ENCODE data around the gene KRTAP9-3.
"Not testable (repeated sequence)": the region's sequence is repeated elsewhere in the genome, so short reads cannot be mapped to it uniquely, and the experiment has no call there.

KRTAP9-3 gene

DNA sequence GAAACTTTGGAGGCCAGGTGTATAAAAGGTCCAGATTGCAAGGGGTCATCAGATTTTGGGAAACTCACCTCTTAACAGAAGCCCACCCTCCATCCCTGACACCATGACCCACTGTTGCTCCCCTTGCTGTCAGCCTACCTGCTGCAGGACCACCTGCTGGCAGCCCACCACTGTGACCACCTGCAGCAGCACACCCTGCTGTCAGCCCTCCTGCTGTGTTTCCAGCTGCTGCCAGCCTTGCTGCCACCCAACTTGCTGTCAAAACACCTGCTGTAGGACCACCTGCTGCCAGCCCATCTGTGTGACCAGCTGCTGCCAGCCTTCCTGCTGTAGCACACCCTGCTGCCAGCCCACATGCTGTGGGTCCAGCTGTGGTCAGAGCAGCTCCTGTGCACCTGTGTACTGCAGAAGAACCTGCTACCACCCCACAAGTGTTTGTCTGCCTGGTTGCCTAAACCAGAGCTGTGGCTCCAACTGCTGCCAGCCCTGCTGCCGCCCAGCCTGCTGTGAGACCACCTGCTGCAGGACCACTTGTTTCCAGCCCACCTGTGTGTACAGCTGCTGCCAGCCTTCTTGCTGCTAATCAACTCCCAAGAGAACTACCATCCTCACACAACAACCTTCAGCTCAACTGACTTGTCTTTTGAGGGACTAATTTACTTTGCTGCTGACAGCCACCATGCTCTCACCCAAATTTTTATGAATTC, at the start of gene KRTAP9-3:
Gene KRTAP9-3, plus strand, starts transcription at position 51 of the 707 bp plus-strand sequence. Its CDS starts 53 bp downstream, at position 104.
- DNase-seq (ENCODE audit: low spot score) = not testable (repeated sequence)

GRCh38 chr17:41184480-41184961, 47.7 kb upstream of the KRTAP9-3 start, which contains the start of gene KRTAP4-1:
Gene KRTAP4-1 (minus strand): TSS chr17:41184911. CDS start chr17:41184854, 57 bp downstream.
- no peak for DNase-seq (ENCODE audit: low spot score)

DNA sequence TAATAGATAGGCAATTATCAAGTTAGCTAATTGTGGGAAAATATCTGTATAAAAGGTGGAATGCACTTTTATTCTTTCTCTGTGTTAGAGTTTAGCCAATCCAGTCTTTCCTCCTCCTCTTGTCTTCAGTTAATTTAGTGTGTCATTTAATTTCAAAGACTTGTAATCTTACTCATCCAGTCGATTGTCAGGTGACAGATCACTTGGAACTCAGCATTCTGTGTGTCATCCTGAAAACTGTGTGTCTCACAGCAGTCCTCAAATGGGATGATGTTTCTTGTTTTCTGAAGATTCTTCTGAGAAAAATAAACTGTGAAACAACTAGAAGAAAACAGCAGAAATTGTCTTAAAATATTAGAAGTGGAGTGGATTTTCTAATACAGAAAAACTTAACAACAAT, 47.2 kb upstream of the KRTAP9-3 start:
- DNase-seq (ENCODE audit: low spot score) = no peak

- DNase-seq (ENCODE audit: low spot score) = no peak
These were observed 45.4 kb upstream of the KRTAP9-3 start for GRCh38 chr17:41186872-41187271.

DNA sequence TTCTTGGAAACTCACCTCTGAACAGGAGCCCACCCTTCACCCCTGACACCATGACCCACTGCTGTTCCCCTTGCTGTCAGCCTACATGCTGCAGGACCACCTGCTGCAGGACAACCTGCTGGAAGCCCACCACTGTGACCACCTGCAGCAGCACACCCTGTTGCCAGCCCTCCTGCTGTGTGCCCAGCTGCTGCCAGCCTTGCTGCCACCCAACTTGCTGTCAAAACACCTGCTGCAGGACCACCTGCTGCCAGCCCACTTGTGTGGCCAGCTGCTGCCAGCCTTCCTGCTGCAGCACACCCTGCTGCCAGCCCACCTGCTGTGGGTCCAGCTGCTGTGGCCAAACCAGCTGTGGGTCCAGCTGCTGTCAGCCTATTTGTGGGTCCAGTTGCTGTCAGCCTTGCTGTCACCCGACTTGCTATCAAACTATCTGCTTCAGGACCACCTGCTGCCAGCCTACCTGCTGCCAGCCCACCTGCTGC, 42.4 kb upstream of the KRTAP9-3 start, which contains the start of gene KRTAP9-1:
Gene KRTAP9-1, plus strand, starts transcription at position 51 of the 482 bp plus-strand sequence. Its CDS starts 0 bp downstream, at position 51.
- not testable (repeated sequence) for DNase-seq (ENCODE audit: low spot score)

GRCh38 chr17:41190328-41190727, 41.9 kb upstream of the KRTAP9-3 start:
- DNase-seq (ENCODE audit: low spot score) = no peak

DNA sequence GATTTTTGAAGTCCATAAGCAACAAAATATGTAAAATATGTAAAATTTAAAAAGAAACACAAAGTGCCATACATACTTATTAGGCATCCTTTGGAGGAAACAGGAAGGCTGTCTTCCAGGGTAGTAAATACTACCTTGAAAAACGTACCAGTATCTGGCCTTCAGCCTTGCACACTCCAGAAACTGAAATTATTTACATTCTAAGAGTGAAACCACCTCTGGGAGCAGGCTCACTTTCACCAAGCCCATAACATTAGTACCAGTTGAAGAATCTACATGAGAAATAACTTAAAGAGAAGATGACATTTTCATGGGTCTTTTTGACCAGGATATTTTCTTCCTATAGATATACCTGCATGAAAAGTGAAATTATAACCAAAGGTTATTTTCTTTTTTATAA, 36.2 kb upstream of the KRTAP9-3 start:
- no peak for DNase-seq (ENCODE audit: low spot score)

GRCh38 chr17:41199421-41200078, 32.7 kb upstream of the KRTAP9-3 start:
- no peak for DNase-seq (ENCODE audit: low spot score)

DNA sequence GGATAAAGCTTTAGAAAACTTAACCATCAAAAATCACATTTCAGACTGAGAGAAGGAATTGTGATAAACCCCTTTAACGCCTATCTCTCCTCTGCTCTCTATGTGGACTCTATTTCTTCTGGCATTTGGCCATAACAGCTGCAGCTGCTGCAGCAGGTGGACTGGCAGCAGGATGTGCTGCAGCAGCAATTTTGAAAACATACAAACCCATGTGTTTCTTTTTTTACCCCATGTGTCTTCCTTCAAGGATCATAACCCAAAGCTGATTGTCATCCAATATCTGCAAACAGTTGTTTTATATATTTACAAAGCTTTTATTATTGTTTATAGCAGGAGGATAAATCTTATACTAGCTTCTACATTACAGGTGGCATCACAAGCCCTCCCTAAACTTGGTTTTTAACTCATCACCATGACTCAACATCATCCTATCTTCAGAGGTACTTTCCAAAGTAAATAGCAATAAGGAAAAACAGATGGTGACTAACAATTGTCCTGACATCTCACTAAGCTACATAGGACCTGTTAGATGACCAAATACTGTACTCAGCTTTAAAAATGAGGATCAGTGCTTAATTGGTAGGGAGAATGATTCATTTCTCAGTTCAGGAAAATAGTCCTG, 20.3 kb upstream of the KRTAP9-3 start:
- DNase-seq (ENCODE audit: low spot score) = peak; percentile 36

DNA sequence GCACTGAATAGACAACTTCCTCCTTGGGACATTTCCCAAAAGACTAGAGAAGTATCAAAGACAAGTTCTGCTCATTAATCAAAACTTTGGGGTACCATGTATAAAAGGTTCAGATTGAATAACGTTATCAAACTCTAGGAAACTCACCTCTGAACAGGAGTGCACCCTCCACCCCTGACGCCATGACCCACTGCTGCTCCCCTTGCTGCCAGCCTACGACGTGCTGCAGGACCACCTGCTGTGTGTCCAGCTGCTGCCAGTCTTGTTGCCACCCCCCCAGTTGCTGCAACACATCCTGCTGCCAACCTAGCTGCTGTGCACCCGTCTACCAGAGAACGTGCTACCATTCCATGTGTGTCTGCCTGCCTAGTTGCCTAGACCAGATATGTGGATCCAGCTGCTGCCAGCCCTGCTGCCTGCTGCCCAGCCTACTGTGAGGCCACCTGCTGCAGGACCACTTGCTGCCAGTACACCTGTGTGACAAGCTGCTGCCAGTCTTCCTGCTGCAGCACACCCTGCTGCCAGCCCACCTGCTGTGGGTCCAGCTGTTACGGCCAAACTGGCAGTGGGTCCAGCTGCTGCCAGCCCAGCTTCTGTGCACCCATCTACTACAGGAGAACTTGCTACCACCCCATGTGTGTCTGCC, 19.6 kb upstream of the KRTAP9-3 start:
- no peak for DNase-seq (ENCODE audit: low spot score)

DNA sequence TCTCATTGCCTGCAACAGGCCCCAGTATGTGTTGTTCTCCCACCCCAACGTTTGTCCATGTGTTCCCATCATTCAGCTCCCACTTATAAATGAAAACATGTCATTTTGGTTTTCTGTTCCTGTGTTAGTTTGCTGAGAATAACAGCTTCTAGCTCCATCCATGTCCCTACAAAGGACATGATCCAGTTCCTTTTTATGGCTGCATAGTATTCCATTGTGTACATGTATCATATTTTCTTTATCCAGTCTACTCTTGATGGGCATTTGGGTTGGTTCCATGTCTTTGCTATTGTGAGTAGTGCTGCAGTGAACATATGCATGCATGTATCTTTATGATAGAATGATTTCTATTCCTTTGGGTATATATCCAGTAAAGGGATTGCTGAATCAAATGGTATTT, 16.6 kb upstream of the KRTAP9-3 start:
- DNase-seq (ENCODE audit: low spot score) = no peak

- DNase-seq (ENCODE audit: low spot score) = no peak
These were observed 8.4 kb upstream of the KRTAP9-3 start for GRCh38 chr17:41223821-41224220.

DNA sequence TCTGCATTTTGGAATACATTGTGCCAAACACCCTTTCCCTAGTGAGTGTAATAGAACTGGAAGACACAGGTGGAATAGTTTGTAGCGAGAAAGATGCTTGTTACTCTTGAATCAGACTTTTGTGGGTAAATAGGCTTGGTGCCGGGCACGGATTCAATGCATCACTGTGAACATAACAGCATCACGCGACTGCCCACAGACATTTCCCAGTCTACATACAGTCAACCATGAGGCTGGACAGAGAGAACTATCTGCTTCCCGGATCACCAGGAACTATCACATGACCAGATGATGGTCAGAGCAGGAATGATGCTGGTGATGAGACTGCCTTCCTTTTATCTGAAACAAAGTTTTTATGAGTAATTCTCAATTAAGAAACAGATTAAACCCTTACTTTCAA, 6.2 kb upstream of the KRTAP9-3 start:
- DNase-seq (ENCODE audit: low spot score) = no peak

GRCh38 chr17:41226598-41227095, 5.6 kb upstream of the KRTAP9-3 start, which contains the start of gene KRTAP9-2:
Gene KRTAP9-2 (plus strand): TSS chr17:41226648. CDS start chr17:41226655, 7 bp downstream.
- DNase-seq (ENCODE audit: low spot score) = not testable (repeated sequence)

GRCh38 chr17:41230094-41230493, 2.2 kb upstream of the KRTAP9-3 start:
- no peak for DNase-seq (ENCODE audit: low spot score)

DNA sequence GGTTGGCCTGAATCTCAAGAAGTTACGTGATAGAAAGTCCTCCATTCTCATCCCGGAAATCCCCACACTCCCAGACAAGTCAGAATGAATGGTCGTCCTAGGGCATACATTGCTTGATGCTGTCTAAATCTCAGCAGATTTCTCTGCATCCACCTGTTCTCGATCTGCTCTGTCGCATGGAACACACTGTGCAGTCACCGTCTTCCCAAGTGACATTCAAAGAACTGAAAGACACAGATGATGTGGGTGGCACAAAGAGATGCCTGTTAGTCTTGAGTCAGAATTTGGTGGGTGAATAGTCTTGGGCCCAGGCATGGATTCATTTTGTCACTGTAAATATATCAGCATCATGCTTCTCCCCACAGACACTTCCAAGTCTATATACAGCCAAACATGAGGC, 518 bp upstream of the KRTAP9-3 start:
- DNase-seq (ENCODE audit: low spot score) = no peak

GRCh38 chr17:41237116-41237515, 4.9 kb downstream of the KRTAP9-3 start:
- not testable (repeated sequence) for DNase-seq (ENCODE audit: low spot score)

DNA sequence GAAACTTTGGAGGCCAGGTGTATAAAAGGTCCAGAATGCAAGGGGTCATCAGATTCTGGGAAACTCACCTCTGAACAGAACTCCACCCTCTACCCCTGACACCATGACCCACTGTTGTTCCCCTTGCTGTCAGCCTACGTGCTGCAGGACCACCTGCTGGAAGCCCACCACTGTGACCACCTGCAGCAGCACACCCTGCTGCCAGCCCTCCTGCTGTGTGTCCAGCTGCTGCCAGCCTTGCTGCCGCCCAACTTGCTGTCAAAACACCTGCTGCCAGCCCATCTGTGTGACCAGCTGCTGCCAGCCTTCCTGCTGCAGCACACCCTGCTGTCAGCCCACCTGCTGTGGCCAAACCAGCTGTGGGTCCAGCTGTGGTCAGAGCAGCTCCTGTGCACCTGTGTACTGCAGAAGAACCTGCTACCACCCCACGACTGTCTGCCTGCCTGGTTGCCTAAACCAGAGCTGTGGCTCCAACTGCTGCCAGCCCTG, 5.7 kb downstream of the KRTAP9-3 start, which contains the start of gene KRTAP9-8:
Gene KRTAP9-8, plus strand, starts transcription at position 51 of the 489 bp plus-strand sequence. Its CDS starts 53 bp downstream, at position 104.
- DNase-seq (ENCODE audit: low spot score) = not testable (repeated sequence)

- DNase-seq (ENCODE audit: low spot score) = not testable (repeated sequence)
These were observed 14.9 kb downstream of the KRTAP9-3 start for GRCh38 chr17:41246995-41247787.

- not testable (repeated sequence) for DNase-seq (ENCODE audit: low spot score)
These were observed 17.5 kb downstream of the KRTAP9-3 start, which contains the start of gene KRTAP9-4 for GRCh38 chr17:41249637-41250240. Gene KRTAP9-4 (plus strand): TSS chr17:41249687. CDS start chr17:41249721, 34 bp downstream.
